Transverse colon (tissue), 4 donors: ENCODE measurements around the gene FOXA2. TPM values are rescaled to one million over a fixed set of nuclear protein-coding genes. Genes with fewer than 3 reads are reported as not detected.

Source experiments
- DNase-seq: peaks from one replicate; pipeline ENCODE4 v3.0.0-alpha.2; 2019
- H3K27ac ChIP-seq, 4 donors: fragments of 200-600 bp; sonication (generic); 2 replicates each; pipeline ENCODE4 v1.5.1; 2016 to 2018; ENCODE audit warnings: inconsistent platforms in 4 of 4
- H3K27me3 ChIP-seq: fragments of 200-600 bp; sonication (generic); 2 replicates; pipeline ENCODE4 v1.5.1; 2017; ENCODE audit warnings: inconsistent platforms
- H3K36me3 ChIP-seq, 4 donors: fragments of 200-600 bp; sonication (generic); 2 replicates each; pipeline ENCODE4 v1.5.1; 2017 to 2019; ENCODE audit warnings: inconsistent platforms in 4 of 4
- H3K4me1 ChIP-seq, 4 donors: fragments of 200-600 bp; sonication (generic); 2 replicates each; pipeline ENCODE4 v1.5.1; 2017 to 2020; ENCODE audit warnings: inconsistent platforms in 4 of 4
- H3K4me3 ChIP-seq, 4 donors: fragments of 200-600 bp; sonication (generic); 1 replicate in 1 of 4; 2 replicates in 3 of 4; pipeline versions ENCODE4 v1.5.1 to v1.6.1; 2017 to 2019; ENCODE audit warnings: inconsistent platforms in 4 of 4
- H3K9me3 ChIP-seq, 2 donors: fragments of 200-600 bp; sonication (generic); 2 replicates each; pipeline ENCODE4 v1.5.1; 2017 to 2019; ENCODE audit warnings: inconsistent platforms in 2 of 2
- EP300 ChIP-seq: sonication (generic); formaldehyde crosslinking; IDR thresholded peaks from one replicate; pipeline ENCODE4 v1.6.1; 2017; ENCODE audit warnings: antibody characterized with exemption, low read depth
- POLR2A ChIP-seq: fragments of 450-650 bp; IDR thresholded peaks from one replicate; pipeline ENCODE4 v1.6.1; 2016; ENCODE audit warnings: antibody characterized with exemption, mild to moderate bottlenecking, moderate library complexity
- POLR2AphosphoS5 ChIP-seq, 3 donors: sonication (generic); formaldehyde crosslinking; IDR thresholded peaks; one replicate each; pipeline ENCODE4 v1.6.1; 2016; ENCODE audit warnings: antibody characterized with exemption in 3 of 3
- WGBS, 2 donors: methylation state at CpG; one replicate each; pipeline ENCODE4 v1.1.5; 2018; ENCODE audit warnings: low coverage in 1 of 2; 5-methylcytosine and 5-hydroxymethylcytosine counted together
- in situ Hi-C, 4 donors: fragments of 200-750 bp; cut with MboI; loops; one replicate each; pipeline versions ENCODE4 v1.15.0 to v1.15.1; 2017; ENCODE audit warnings: low sequenced_read_pairs in 3 of 4, low pct_ligation_motif_present in 1 of 4, low pct_unique_long_range_greater_than_20kb in 1 of 4
- intact Hi-C: fragments of 100-400 bp; cut with DNase I; formaldehyde crosslinking; loops from one replicate; pipeline ENCODE4 v1.15.1; 2023; ENCODE audit warnings: low total_unique reads
- total RNA-seq, 4 donors: library from RNA; depleted of rRNA; stranded (reverse); fragments of >200 nt; gene quantifications; one replicate each; pipeline ENCODE4 v1.1.0, GENCODE V29; 2016
- TF ChIP-seq, protein P1 (sequence below), 5 experiments: fragments of 200-600 bp in 3 of 5; fragments of 450-650 bp in 2 of 5; sonication (generic) in 3 of 5; IDR thresholded peaks; 1 replicate in 2 of 5; 2 replicates in 3 of 5; pipeline ENCODE4 v1.5.1; 2016 to 2017; ENCODE audit warnings: antibody characterized with exemption in 5 of 5, inconsistent platforms in 3 of 5, mild to moderate bottlenecking in 2 of 5, moderate library complexity in 1 of 5

FOXA2 gene
- total RNA-seq, 4 donors from 2014 or later, result 10.5 to 16.1 (median 12.6) TPM

DNA sequence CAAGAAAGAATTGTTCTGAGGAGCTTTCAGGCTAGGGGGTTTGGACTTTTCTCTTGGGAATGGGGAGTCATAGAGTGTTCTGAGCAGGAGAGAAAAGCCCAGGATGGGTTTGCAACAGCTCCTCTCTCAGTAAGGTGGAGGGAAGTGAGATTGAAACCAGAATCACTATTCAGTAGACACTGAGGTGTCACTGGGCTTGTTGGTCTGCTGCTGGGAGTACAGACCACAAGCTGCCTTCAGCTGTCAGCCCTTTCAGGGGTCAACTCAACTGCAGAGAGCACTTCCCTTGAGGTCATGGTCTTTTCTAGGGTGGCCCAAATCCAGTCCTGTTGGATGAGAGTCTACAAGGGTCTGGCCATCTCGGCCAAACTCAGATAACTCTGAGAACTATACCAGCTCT lies 12.9 kb upstream of the FOXA2 start:
- in situ Hi-C loops, result loop anchor here in 2 of 4 donors (10.0 to 25.0 kb wide), 2 partner anchors 260 to 263 kb away; no protein-coding TSS in a partner anchor

DNA sequence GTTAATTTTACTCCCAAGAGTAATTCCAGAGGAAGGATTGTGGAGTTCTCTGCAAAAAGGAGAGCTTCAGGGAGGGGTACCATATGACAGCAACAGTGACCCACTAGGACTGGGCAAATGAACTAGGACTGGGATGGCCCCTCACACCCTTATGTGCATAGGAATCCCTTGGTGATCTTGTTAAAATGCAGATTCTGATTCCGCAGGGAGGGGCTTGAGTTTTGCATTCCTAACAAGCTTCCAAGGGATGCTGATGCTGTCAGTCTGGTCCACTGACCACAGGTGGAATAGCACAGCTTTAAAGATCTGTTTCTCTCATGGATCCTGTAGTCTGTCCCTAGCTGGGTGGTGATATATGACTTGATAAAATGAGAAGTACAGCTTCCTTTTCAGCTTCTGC lies 6.3 kb upstream of the FOXA2 start:
- H3K27me3 ChIP-seq, result peaks cover 71% of the 10 kb centered on the region
- no peaks in the 10 kb centered on the region for H3K36me3 ChIP-seq
- in situ Hi-C loops, result loop anchor here in 2 of 4 donors (10.0 to 25.0 kb wide), 2 partner anchors 253 to 256 kb away; no protein-coding TSS in a partner anchor

More for the DNA sequence above, 12.9 kb upstream of the FOXA2 start:
- DNase-seq, result no peak
- H3K36me3 ChIP-seq, result no peaks in the 10 kb centered on the region
- no peaks in the 10 kb centered on the region for H3K4me1 ChIP-seq
- TF ChIP-seq POLR2A, result no peak
- TF ChIP-seq, protein P1, sequence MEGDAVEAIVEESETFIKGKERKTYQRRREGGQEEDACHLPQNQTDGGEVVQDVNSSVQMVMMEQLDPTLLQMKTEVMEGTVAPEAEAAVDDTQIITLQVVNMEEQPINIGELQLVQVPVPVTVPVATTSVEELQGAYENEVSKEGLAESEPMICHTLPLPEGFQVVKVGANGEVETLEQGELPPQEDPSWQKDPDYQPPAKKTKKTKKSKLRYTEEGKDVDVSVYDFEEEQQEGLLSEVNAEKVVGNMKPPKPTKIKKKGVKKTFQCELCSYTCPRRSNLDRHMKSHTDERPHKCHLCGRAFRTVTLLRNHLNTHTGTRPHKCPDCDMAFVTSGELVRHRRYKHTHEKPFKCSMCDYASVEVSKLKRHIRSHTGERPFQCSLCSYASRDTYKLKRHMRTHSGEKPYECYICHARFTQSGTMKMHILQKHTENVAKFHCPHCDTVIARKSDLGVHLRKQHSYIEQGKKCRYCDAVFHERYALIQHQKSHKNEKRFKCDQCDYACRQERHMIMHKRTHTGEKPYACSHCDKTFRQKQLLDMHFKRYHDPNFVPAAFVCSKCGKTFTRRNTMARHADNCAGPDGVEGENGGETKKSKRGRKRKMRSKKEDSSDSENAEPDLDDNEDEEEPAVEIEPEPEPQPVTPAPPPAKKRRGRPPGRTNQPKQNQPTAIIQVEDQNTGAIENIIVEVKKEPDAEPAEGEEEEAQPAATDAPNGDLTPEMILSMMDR (IDR thresholded peaks at IDR 0.05), result no peak
- no peak for TF ChIP-seq EP300
- TF ChIP-seq POLR2AphosphoS5 (IDR thresholded peaks at IDR 0.05), result no peak
- no peak overlapping the region for H3K27ac ChIP-seq
- H3K9me3 ChIP-seq, result no peaks in the 10 kb centered on the region
- 79% methylated on average over 1 of the region's 1 CpG; no CpG with 5 or more reads in 1 of the 2 donors for WGBS, 2 donors
- H3K4me3 ChIP-seq, result no peak overlapping the region
- intact Hi-C loops, result no loop called here
- H3K27me3 ChIP-seq, result peaks cover 7% of the 10 kb centered on the region

DNA sequence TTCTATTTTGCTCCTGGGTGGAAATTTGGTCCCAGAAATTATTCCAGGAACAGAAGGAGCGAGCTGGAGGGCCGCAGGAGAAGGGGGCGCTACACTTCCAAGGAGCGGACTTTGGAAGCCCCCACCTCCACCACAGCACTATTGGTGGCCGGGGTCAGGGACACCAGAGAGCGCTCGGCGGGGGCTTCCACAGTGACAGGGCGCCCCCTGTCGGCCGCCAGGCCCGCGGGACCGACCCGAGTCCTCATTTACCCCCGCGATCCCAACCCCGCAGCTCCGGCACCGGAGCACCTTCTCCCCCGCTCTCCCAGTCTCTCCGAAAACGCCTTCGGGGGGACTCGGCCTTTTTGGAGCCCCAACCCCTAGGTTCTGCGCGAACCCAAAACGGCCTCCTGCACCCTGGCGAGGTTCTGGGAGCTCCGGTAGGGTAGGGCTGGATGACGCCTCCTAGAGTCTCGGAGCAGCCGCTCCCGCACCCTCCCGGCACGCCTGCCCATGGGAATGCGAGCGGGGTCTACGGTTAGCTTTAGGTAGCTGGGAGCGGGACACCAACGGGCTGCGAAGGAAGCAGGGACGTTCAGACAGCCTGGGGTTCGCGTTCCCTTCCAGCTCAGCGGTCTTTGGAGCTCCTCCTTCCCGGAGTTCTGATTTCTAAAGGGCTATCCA lies 2.4 kb upstream of the FOXA2 start:
- no peak overlapping the region for H3K27ac ChIP-seq
- in situ Hi-C loops (loop anchor here in 3 of 4 donors (10.0 to 25.0 kb wide), 2 partner anchors 249 to 252 kb away; no protein-coding TSS in a partner anchor), intact Hi-C loops (no loop called here)
- TF ChIP-seq POLR2AphosphoS5 (IDR thresholded peaks at IDR 0.05), result no peak
- TF ChIP-seq, protein P1 (IDR thresholded peaks at IDR 0.05), result peak; percentile 50 to 85 (median 77)
- H3K27me3 ChIP-seq, result peaks cover 96% of the 10 kb centered on the region
- DNase-seq, result peak; percentile 73
- WGBS, 2 donors, result 5 to 28% methylated on average over 2 to 47 of the region's 47 CpGs
- H3K36me3 ChIP-seq, result no peaks in the 10 kb centered on the region
- H3K9me3 ChIP-seq, result no peaks in the 10 kb centered on the region
- H3K4me3 ChIP-seq, result peak overlapping the region in 3 of 4 donors; percentile 9 to 46 (median 22)
- H3K4me1 ChIP-seq, result peaks cover 0 to 40% (median 22%) of the 10 kb centered on the region in 4 donors

More for the DNA sequence above, 6.3 kb upstream of the FOXA2 start:
- Histone ChIP-seq H3K4me1 (peaks cover 0 to 15% (median 5%) of the 10 kb centered on the region in 4 donors), H3K27ac (no peak overlapping the region), H3K9me3 (no peaks in the 10 kb centered on the region), H3K4me3 (no peak overlapping the region)
- DNase-seq, result no peak
- intact Hi-C loops, result no loop called here
- TF ChIP-seq, protein P1 (IDR thresholded peaks at IDR 0.05), result no peak
- TF ChIP-seq POLR2A (no peak), POLR2AphosphoS5 (IDR thresholded peaks at IDR 0.05) (no peak), EP300 (no peak)
- WGBS, 2 donors, result 43% methylated on average over 1 of the region's 1 CpG; no CpG with 5 or more reads in 1 of the 2 donors

DNA sequence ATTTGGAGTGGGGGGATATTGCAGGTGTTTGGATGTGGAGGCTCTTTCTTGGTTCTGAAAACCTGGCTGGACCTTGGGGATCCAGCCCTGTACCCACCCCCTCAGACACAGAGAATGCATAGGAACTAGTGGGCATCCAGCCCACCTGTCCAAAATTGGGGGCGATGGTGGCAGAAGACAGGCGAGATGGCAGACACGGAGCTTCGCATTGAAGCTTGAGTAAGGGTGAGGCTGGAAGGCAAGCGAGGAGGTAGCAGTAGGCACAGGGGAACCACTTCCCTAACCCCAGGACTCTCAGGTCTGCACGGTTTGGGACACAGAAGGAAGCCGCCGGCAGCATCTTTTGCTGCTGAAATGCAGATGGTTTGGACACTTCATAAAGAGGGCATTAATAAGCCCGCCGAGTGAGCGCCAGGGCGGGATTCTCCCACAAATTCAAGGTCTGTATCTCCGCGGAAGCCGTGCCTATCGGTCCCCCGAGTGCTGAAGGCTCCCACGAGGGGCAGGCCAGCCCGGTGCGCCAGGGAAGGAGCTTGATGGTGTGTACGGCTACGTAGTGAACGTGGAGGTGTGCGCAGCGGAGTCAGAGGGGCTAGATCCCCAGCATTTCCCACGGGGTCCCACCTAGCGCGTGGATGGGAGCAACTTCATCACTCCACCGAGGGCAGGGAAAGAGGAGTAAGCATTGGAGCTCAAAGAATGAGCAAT lies 1.6 kb upstream of the FOXA2 start:
- peaks cover 0 to 41% (median 22%) of the 10 kb centered on the region in 4 donors for H3K4me1 ChIP-seq
- 52 to 80% methylated on average over 1 to 29 of the region's 29 CpGs for WGBS, 2 donors
- intact Hi-C loops (no loop called here), in situ Hi-C loops (loop anchor here in 3 of 4 donors (10.0 to 25.0 kb wide), 2 partner anchors 249 to 251 kb away; no protein-coding TSS in a partner anchor)
- H3K4me3 ChIP-seq, result no peak overlapping the region
- no peaks in the 10 kb centered on the region for H3K9me3 ChIP-seq
- H3K36me3 ChIP-seq, result no peaks in the 10 kb centered on the region
- H3K27ac ChIP-seq, result peak overlapping the region in 3 of 4 donors; percentile 87 to 90 (median 87)
- peaks cover 97% of the 10 kb centered on the region for H3K27me3 ChIP-seq
- TF ChIP-seq, protein P1 (IDR thresholded peaks at IDR 0.05), result no peak
- TF ChIP-seq POLR2AphosphoS5 (IDR thresholded peaks at IDR 0.05) (no peak), POLR2A (no peak), EP300 (no peak)
- no peak for DNase-seq
